ENCODE results near the gene DEPDC5.

DNA sequence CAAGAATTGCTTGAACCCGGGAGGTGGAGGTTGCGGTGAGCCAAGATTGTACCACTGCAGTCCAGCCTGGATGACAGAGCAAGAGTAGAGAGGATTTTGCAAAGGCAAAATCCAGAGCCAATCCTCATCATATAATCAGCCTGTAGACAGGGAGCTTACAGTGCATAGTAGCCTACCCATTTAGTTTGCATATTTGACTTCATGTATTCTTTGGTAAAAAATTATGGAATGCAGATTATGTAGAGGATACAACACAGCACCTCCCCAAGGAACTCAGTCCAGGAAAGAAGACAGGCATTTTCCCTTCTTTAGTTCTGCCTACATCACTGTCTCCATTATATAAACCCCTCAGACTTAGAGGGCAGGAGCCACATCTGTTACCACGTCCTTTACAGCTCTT lies 150.8 kb downstream of the DEPDC5 start:
- no peak for TF ChIP-seq EZH2 (IDR thresholded peaks at IDR 0.05; ENCODE audit: borderline replicate concordance, low read depth, low read length, poor library complexity, severe bottlenecking)
- no peak for TF ChIP-seq CTCF (conservative IDR thresholded peaks at IDR 0.05; ENCODE audit: low read depth, low read length)

Data from A673 (cell line).